ENCODE results near the gene OR13C2. TPM values are rescaled to one million over a fixed set of nuclear protein-coding genes. Genes with fewer than 3 reads are reported as not detected.
"Not testable (repeated sequence)": the region's sequence is repeated elsewhere in the genome, so short reads cannot be mapped to it uniquely, and the experiment has no call there.

OR13C2 gene
- polyA plus RNA-seq, 1 of the 3 experiments (the other 2 are of a cell fraction) = not detected

- no peaks in the 10 kb centered on the region for H3K4me1 ChIP-seq (ENCODE audit: control insufficient read depth in 1 of 2, insufficient read depth in 2 of 2, low read depth in 1 of 2, low read length in 1 of 2)
- 69% methylated on average over 16 of the region's 30 CpGs for WGBS (ENCODE audit: low lambda C conversion rate)
- H3K79me2 ChIP-seq (ENCODE audit: insufficient read depth) = no peaks in the 10 kb centered on the region
- H3K36me3 ChIP-seq (replicated peaks in 1 of 2; ENCODE audit: control insufficient read depth in 1 of 2, insufficient read depth in 2 of 2, low read length in 1 of 2) = no peaks in the 10 kb centered on the region
- TF ChIP-seq EP300 (IDR thresholded peaks at IDR 0.05; ENCODE audit: borderline replicate concordance in 1 of 2, low read depth in 1 of 2, low read length in 1 of 2) (no peak), FOXJ3 (CRISPR knock-in tag; IDR thresholded peaks at IDR 0.05) (no peak), NFIC (IDR thresholded peaks at IDR 0.05; ENCODE audit: borderline replicate concordance) (no peak), RAD21 (IDR thresholded peaks at IDR 0.05; ENCODE audit: low read length) (no peak), CTCF (IDR thresholded peaks at IDR 0.05) (no peak), EZH2phosphoT487 (IDR thresholded peaks at IDR 0.05; ENCODE audit: borderline replicate concordance, low read depth) (no peak), TEAD4 (IDR thresholded peaks at IDR 0.05; ENCODE audit: borderline replicate concordance, insufficient read depth) (no peak)
- no peak overlapping the region for H2AFZ ChIP-seq (ENCODE audit: low read depth)
- ChIA-PET CTCF (no interaction called here), POLR2A (no interaction called here)
- H3F3A ChIP-seq (replicated peaks; ENCODE audit: insufficient read depth) = no peaks in the 10 kb centered on the region
- H3K4me3 ChIP-seq (ENCODE audit: low read depth in 2 of 2, low read length in 1 of 2) = no peak overlapping the region
- no peak for DNase-seq
- H3K9me3 ChIP-seq = no peaks in the 10 kb centered on the region
- no peaks in the 10 kb centered on the region for H3K9me2 ChIP-seq
- H3K9ac ChIP-seq = no peak overlapping the region
- H3K27me3 ChIP-seq (ENCODE audit: insufficient read depth) = no peaks in the 10 kb centered on the region; the same call in 1 of the 2 replicates
- H3K27ac ChIP-seq (ENCODE audit: low read depth in 2 of 2, low read length in 1 of 2) = no peak overlapping the region
- H3K4me2 ChIP-seq = no peak overlapping the region
- no peaks in the 10 kb centered on the region for H4K20me1 ChIP-seq (ENCODE audit: insufficient read depth)
Measured at GRCh38 chr9:104633976-104634520, 28.6 kb upstream of the OR13C2 start.

GRCh38 chr9:104625964-104626363 is 20.5 kb upstream of the OR13C2 start:
- H3K9me3 ChIP-seq; H3K4me3 ChIP-seq (ENCODE audit: low read depth in 2 of 2, low read length in 1 of 2); H3K4me1 ChIP-seq (ENCODE audit: control insufficient read depth in 1 of 2, insufficient read depth in 2 of 2, low read depth in 1 of 2, low read length in 1 of 2); H3K4me2 ChIP-seq; DNase-seq; H4K20me1 ChIP-seq (ENCODE audit: insufficient read depth); POLR2A ChIA-PET; H3F3A ChIP-seq (replicated peaks; ENCODE audit: insufficient read depth); H3K27me3 ChIP-seq (ENCODE audit: insufficient read depth); H3K27ac ChIP-seq (ENCODE audit: low read depth in 2 of 2, low read length in 1 of 2); H3K9ac ChIP-seq; H3K9me2 ChIP-seq; H3K79me2 ChIP-seq (ENCODE audit: insufficient read depth); H2AFZ ChIP-seq (ENCODE audit: low read depth); H3K36me3 ChIP-seq (replicated peaks in 1 of 2; ENCODE audit: control insufficient read depth in 1 of 2, insufficient read depth in 2 of 2, low read length in 1 of 2); CTCF ChIA-PET: not testable (repeated sequence)

- no peak within 1 kb of the TSS for H3K27ac ChIP-seq (ENCODE audit: low read depth in 2 of 2, low read length in 1 of 2)
- no peaks in the 10 kb centered on the region for H3F3A ChIP-seq (replicated peaks; ENCODE audit: insufficient read depth)
- H3K36me3 ChIP-seq (replicated peaks in 1 of 2; ENCODE audit: control insufficient read depth in 1 of 2, insufficient read depth in 2 of 2, low read length in 1 of 2) = no peaks in the 10 kb centered on the region
- H3K79me2 ChIP-seq (ENCODE audit: insufficient read depth) = no peaks in the 10 kb centered on the region
- no peaks in the 10 kb centered on the region for H3K4me1 ChIP-seq (ENCODE audit: control insufficient read depth in 1 of 2, insufficient read depth in 2 of 2, low read depth in 1 of 2, low read length in 1 of 2)
- H3K9ac ChIP-seq = no peak within 1 kb of the TSS
- H3K9me3 ChIP-seq = no peaks in the 10 kb centered on the region
- no peaks in the 10 kb centered on the region for H4K20me1 ChIP-seq (ENCODE audit: insufficient read depth)
- no peak within 1 kb of the TSS for H2AFZ ChIP-seq (ENCODE audit: low read depth)
- ChIA-PET POLR2A (no interaction called here), CTCF (no interaction called here)
- H3K27me3 ChIP-seq (ENCODE audit: insufficient read depth) = no peaks in the 10 kb centered on the region
- H3K9me2 ChIP-seq = no peaks in the 10 kb centered on the region
- H3K4me2 ChIP-seq = no peak within 1 kb of the TSS
- 16% methylated on average over 2 of the region's 2 CpGs for WGBS (ENCODE audit: low lambda C conversion rate)
- no peak for DNase-seq
- no peak within 1 kb of the TSS for H3K4me3 ChIP-seq (ENCODE audit: low read depth in 2 of 2, low read length in 1 of 2)
- TF ChIP-seq EP300 (IDR thresholded peaks at IDR 0.05; ENCODE audit: borderline replicate concordance in 1 of 2, low read depth in 1 of 2, low read length in 1 of 2) (no peak), TCF12 (IDR thresholded peaks at IDR 0.05) (no peak), NRF1 (IDR thresholded peaks at IDR 0.05; ENCODE audit: low read depth, low read length) (no peak), REST (IDR thresholded peaks at IDR 0.05; ENCODE audit: low read depth, low read length) (no peak), FOXM1 (IDR thresholded peaks at IDR 0.05; ENCODE audit: low read depth) (no peak), TEAD4 (IDR thresholded peaks at IDR 0.05; ENCODE audit: borderline replicate concordance, insufficient read depth) (no peak), JUND (IDR thresholded peaks at IDR 0.05) (no peak), EZH2phosphoT487 (IDR thresholded peaks at IDR 0.05; ENCODE audit: borderline replicate concordance, low read depth) (no peak), GATA2 (CRISPR knock-in tag; IDR thresholded peaks at IDR 0.05) (no peak), IRF3 (IDR thresholded peaks at IDR 0.05; ENCODE audit: low read depth, low read length) (no peak), FOSL2 (IDR thresholded peaks at IDR 0.05; ENCODE audit: borderline replicate concordance, low read depth) (no peak), TAF1 (IDR thresholded peaks at IDR 0.05; ENCODE audit: borderline replicate concordance, low read depth, low read length) (no peak), RFX5 (IDR thresholded peaks at IDR 0.05; ENCODE audit: low read length) (no peak)
Measured at GRCh38 chr9:104618104-104618503, 12.7 kb upstream of the OR13C2 start, which contains the start of gene OR13C9. Gene OR13C9, minus strand, starts transcription at chr9:104618204. Its CDS starts 0 bp downstream, at chr9:104618204.
